SK-N-DZ (cell line): ENCODE data around the gene CNNM4. TPM values are rescaled to one million over a fixed set of nuclear protein-coding genes. Genes with fewer than 3 reads are reported as not detected.

Source experiments
- DNase-seq: peaks from one replicate; pipeline ENCODE4 v3.0.0-alpha.2; 2015; ENCODE audit warnings: low spot score
- polyA plus RNA-seq, 2 experiments: library from polyadenylated mRNA; depleted of rRNA; stranded (reverse); fragments of >200 nt; gene quantifications; 2 replicates each; pipeline ENCODE4 v1.2.3, GENCODE V29; 2014

The CNNM4 gene
- 5.4 and 6.8 TPM in 2 replicates for polyA plus RNA-seq (2014; cell fraction: cytosol; rRNA removed)
- polyA plus RNA-seq (2014; cell fraction: nucleus; rRNA removed), result 6.0 and 6.1 TPM in 2 replicates

DNA sequence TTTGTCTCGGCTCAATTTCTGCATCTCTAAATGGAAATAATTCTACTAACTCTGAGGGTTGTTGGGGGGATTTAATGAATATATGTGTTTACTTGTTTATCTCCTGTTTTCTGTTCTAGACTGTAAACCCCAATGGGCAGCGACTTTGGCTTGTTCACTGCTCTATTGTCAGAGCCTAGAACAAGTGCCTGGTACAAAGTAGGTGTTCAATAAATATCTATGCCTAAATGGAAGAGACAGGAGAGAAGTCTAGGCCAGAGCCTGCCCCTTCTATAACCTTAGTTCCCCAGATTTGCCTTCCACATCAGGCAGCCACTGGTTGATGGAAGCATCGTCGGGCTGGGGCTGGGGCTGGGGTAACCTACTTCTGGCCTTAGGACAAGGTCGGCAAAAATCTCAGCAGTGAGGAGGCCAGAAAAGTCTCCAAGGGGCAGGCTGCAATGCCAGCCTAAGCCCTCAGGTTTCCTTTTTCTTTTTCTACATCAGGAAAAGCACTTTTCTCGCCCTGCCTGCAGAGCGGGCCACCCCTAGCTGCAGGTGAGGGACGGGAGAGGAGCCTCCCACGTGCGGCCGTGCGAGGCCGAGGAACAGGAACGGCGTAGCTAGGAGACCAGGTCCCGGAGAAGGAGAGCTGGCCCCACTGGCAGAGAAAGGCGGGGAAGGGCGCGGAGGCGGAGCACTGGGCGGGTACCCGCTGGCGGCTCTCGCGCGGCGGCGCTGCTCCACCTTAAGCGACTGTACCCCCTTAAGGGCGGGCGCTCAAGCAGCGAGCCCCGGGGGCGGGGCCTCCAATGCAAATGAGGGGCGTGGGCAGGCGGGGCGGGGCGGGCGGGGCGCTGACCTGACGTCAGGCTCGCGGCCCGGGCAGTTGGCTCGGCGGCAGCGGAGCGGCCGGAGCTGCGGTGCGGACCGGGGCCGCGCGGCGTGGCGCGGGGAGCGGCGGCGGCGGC lies at the start of gene CNNM4:
TSS of gene CNNM4 (plus strand) at position 867 of the 950 bp plus-strand sequence. CDS start 98 bp downstream, outside the sequence.
- peak; percentile 93 for DNase-seq

DNA sequence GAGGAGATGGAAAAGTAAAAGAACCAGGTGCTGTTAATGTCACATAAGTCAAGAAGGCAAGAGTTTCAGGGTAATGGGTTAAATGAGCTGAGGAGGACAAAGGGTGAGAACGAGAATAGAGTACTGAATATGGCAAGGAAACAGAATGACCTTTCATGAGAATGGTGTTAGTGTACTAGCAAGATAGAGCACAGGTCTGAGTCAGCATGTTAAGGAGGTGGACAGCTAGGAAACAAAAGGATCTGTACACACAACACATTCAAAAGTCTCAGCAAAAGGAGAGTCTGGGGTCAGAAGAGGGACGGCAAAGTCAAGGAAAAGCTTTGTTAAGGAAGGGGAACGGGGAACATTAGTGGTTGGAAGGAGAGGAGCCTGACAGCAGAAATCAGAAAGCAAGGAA lies 49.7 kb upstream of the CNNM4 start:
- DNase-seq, result no peak

DNA sequence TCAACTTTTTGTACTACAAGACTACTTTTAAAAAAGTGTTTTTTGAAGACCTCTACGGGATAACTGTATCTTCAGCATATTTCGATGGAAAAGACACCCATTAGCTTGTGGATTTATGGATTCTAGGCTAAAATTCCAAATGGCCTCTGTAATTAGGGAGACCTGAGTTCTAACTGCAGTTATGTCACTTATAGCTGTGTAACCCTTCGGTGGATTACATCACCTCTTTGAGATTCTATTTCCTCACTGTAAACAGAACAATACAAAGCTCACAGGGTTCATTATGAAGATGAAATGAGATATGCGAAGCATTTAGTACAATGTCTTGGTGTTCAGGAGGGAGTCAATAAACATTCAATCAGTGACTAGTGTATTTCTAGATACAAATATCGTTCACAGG lies 45.0 kb upstream of the CNNM4 start:
- no peak for DNase-seq

DNA sequence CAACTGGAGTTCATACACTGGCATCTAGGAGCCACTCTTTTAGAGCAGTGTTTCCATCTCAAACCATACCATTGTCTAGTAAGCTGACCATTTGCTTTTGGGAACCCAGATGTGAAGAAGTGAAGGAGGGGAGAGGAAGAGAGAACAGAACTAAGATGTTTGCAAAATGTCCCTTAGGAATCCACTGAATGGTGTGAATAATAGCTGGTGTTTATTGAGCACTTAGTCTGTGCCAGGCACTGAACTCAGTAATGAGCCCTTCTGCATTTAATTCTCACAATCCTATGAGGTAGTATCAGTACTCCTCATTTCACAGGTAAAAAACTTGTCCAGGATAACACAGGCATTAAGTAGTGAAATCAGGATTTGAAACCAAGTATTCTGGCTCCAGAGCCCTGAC lies 44.3 kb upstream of the CNNM4 start:
- no peak for DNase-seq

DNA sequence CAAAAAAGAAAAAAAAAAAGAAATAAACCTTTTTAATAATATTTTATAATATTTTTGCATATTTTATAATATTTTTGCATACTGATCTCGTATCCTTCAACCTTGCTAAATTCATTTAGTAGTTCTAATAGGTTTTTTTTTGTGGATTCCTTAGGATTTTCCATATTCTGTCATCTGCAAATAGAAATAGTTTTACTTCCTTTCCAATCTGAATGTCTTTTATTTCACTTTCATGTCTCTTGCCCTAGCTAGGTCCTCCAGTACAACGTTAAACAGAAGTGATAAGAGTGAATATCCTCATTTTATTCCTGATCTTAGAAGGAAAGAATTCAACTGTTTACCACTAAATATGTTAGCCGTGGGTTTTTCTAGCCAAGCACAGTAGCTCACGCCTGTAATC lies 34.6 kb upstream of the CNNM4 start:
- DNase-seq, result no peak

DNA sequence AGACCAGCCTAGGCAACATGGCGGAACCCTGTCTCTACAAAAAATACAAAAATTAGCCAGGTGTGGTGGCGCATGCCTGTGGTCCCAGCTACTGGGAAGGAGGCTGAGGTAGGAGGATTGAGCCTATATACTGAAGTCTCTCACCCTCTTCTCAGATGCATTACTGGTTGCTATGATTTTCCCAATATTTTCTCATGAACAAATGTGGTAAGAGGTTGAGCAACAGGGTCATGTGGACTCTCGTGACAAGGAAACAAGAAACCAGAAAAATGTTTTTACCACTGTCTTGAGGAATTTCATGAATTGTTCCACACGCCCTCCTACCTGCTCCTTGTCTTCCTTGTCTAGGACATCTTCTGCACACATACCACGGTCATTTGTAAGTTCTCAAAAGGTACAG lies 33.3 kb upstream of the CNNM4 start:
- no peak for DNase-seq

DNA sequence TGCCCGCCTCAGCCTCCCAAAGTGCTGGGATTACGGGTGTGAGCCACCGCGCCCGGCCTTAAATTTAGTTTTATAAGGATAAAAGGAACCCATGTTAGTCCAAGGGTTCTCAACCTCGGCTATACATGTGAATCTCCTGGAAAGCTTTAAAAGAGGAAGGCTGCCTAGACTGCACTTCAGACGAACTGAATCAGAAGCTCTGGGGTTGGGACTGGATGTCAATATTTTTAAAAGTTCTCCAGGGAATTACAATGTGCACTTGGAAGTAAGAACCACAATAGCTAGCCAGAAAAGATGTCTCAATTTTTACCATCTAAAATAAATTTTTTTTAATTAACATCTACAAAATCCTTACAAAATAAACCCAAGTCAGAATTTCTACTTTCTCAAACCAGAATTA lies 31.0 kb upstream of the CNNM4 start:
- no peak for DNase-seq

DNA sequence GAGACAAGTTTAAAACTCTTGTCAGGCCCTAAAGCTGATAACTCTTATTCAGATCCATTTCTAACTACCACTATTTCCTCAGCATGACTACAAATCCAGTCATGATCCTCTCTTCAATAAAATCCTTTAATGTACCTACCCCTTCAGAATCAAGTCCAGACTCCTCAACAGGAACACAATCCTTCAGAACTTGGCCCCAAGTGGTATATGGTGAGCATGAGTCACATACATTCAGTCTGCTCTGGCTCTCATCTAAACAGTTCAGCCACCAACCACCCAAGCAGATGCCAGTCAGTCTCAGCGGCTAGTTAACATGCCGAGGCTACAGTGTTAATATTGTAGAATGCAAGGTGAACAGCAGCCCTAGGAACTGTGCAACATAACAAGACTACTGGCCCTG lies 30.5 kb upstream of the CNNM4 start:
- no peak for DNase-seq

DNA sequence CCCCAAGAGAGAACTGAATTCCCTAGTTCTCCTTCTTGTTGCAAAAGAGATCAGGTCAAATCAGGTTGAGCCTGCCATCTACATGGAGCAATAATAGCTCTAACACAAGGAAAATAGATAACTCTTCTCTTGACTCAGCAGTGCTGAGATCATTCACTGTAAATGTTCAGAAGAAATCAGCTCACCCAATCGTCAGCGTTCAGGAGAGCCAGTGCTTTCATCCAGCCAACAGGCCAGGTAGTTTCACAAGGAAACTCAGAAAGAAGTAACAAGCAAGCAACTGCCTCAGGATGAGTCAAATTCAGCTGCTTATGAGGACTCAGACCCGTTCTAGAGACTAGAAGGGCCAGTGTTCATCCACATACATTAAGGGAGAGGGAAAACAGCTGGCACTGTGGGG lies 26.8 kb upstream of the CNNM4 start:
- no peak for DNase-seq

DNA sequence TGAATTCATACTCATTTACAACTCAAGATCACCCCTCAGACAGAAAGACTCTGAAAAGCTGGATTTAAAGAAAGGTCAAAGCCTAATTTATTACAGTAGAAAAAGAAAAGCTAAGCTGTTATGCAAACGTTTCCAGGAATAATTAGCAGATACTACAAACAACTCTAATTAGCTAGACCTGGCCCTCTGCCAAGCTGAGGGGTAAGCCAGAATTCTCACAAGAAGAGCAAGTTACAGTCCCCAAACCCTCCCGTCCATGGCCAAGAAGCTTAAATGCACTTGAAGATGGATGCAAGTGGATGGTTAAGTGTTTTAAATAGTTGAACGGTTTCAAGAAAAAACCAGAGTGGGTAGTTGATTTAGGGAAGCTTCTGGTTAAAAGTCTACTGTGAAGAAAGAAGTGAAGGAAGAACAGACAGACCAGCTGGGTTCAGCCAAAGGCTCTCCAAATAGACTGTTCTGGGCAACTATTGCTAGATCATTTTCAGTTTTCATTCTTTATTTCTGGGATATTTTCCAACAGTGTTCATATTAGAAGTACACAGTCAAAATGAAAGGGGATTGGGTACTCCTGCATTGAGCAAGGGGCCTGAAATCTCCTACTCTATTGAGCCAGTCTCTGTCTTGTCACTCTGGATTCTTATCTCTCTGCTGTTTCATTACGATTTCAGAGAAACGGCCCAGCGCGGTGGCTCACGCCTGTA lies 25.7 kb upstream of the CNNM4 start:
- no peak for DNase-seq

DNA sequence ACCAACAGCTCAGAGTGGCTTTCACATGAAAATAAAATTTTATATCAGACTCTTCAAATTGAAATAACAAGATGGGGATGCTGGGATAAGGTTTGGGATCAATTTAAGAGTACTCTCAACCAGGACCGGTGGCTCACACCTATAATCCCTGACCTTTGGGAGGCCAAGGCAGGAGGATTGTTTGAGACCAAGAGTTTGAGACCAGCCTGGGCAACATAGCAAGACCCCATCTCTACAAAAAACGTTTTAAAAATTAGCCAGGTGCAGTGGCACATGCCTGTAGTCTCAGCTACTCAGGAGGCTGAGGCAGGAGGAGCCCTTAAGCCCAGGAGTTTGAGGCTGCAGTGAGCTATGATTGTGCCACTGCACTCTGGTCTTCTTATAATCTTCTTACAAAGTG lies 23.5 kb upstream of the CNNM4 start:
- DNase-seq, result no peak

DNA sequence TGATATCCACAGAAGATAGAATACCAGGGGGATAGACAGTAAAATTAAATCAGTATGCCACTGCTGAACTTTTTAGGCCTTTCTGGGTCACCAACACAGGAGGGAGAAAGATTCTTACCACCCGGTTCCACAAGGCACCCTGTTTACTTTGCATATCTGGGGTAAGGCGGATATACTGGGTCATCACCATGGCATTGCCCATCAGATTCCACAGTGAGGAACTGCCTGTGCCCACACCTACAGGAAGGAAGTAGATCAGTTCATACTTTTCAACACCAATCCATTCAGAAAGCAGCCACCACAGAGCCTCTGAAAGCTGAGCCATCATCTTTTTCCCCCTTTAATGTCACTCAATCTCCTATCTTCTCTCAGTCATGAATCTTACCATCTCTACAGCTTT lies 22.9 kb upstream of the CNNM4 start:
- no peak for DNase-seq

DNA sequence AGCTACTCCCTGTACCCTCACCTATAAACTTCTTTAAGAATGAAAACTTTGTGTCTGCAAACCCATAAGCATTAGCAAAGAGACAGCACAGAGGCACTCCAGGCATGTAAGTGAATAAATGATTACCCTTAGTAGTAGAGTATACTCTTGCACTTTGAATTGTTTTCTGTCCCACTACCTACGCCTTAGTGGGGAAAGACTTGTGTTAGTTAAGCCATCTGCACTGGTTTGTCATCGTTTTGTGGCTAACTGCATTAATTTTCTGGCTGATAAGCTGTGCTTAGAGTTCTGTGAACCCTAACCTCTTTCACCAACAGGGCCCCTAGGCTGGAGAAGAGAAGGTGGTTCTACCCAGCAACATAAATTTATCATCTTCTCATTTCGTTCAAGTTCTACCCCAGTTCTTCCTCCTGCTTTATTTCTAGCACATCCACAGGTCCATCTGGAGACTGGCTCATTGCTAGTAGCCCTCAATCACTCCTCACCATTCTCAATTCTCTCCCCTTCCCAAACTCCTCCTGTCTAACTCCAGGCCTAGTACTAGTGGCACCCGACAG lies 21.5 kb upstream of the CNNM4 start:
- DNase-seq, result no peak

DNA sequence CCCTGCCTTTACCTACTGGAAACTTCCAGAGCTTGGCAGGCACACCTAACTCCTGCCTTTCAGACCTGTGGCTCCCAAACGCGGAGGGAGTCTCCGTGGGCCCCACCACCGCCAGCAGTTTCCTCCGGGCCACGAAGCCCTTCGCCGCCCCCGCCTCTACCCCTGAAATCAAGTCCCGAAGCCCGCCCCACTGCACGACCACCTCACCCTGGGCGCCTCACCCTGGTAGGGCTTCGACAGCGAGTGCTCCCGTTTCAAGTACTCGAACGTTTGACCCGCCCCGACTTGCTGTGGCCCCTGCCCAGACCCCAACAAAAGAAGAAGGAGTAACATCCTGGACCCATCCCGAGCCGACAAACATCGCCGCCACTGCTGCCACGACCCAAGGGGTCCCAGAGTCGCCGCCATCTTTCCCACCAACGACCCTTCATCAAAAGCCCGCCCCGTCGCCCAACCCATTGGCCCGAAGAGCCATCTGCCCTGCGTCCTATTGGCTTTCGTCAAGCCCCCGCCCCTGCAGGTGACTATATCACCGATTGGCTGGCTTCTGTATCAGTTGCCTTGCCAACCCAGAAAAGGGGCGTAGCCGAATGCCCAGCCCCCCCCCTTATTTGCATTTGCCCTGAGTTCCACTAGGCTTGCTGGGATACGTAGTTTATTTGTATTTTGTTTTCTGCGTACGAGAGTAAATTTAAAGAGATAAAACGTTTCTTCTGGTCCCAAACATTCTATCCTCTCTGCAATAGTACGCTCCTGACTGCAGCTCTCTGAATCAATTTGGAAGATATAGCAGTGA lies 20.9 kb upstream of the CNNM4 start, which contains the start of gene LMAN2L:
TSS of gene LMAN2L (minus strand) at position 432 of the 796 bp plus-strand sequence. CDS start at position 408, 24 bp downstream.
- DNase-seq, result peak; percentile 97

DNA sequence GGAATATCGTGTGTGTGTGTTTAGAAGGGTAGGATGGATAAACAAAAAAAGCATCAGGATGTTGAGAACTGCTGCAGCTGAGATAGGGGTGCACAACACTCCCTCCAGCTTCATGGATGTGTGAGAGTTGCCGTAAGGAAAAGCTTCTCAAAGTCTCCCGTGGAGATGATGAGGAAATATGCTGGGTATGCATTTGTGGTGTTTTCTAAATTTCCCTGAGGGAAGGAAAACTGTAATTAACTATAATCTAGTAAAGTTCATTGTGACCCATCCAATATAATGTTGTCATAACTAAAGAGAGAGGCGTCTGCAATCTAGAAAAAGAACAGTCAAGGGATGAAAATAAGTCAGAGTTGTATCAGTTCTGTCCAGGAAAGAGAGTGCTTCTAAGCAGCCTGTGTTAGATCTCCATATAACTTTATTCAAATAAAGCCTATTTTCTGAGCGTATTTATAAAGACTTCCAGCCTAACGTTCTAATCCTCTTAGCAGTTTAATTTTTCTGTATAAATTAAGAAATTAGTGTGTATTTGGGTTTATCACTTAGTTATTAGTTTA lies 13.6 kb upstream of the CNNM4 start:
- DNase-seq, result no peak

DNA sequence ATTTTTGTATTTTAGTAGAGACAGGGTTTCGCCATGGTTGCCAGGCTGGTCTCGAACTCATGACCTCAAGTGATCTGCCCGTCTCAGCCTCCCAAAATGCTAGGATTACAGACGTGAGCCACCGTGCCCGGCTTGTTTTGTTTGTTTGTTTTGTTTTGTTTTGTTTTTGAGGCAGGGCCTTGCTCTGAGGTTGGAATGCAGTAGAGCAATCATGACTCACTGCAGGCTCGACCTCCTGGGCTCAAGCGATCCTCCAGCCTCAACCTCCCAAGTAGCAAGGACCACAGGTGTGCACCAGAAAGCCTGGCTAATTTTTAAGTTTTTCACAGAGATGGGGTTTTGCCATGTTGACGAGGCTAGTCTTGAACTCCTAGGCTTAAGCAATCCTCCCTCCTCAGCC lies 8.9 kb upstream of the CNNM4 start:
- no peak for DNase-seq

DNA sequence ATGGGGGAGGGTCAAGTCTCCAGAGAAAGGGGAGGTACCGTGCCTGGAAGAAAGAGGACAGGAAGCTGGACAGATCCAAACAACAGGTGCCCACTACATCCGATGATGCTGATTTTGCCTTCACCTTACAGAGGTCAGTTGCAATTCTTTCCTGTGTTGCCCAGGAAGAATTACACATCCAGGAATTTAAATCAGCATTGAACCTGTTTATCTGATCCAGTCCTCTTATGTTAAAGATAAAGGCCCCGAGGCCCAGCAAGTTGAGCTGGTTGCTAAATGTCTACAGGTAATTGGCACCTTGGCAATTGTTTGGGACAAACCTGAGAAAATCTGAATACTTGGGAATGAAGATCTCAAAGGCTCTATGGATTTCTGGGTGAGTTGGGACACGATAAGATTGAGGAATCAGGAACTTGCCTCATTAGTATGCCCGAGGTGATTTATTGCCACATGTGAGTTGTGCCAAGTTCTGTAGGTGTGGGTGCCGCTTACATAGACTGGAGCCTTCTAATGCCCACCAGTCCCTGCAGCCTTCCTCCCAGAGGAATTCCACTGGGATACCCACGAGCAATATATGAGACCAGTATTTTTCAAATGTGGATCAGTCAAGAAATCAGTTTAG lies 6.9 kb upstream of the CNNM4 start:
- DNase-seq, result no peak

DNA sequence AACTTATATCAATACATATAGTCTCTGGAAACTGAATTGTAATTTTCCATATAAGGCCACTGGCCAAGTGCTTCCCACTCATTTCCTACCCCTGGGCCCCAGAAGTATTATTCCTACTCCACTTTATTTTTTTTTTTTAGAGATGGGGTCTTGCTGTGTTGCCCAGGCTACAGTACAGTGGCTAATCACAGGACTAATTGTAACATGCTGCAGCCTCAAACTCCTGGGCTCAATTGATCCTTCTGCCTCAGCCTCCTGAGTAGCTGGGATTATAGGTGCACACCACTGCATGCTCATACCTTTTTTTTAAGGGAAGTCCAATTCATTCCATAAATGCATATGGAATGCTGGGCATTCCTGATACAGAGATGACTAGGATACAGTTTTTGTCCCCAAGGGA lies 6.4 kb upstream of the CNNM4 start:
- DNase-seq, result no peak

DNA sequence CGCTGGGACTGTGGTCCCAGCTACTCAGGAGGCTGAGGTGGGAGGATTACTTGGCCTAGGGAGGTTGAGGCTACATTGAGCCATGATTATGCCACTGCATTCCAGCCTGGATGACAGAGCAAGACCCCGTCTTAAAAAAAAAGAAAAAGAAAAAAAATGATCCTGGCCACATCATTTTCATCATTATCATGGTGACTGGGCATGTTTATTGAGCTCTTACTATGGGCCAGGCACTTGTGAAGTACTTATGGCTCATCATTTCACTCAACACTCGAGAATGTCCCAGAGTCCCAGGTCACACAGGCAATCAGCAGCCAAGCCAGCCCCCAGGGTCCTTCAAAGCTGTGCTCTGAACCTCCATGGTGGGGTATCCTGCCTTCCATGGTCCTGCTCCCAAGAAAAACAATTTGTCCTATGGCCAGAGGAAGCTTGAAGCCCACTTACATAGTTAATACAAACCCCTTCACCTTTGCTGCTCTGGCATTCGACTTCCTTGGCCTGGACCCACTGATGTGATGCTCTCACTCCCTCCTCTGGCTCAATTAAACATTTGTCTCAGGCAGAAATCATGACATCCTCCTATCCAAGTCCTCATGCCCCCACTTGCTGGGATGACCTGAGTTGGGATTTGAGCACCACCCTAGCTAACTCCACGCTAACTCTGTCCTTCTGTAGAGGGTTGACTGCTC lies 3.8 kb upstream of the CNNM4 start:
- no peak for DNase-seq

DNA sequence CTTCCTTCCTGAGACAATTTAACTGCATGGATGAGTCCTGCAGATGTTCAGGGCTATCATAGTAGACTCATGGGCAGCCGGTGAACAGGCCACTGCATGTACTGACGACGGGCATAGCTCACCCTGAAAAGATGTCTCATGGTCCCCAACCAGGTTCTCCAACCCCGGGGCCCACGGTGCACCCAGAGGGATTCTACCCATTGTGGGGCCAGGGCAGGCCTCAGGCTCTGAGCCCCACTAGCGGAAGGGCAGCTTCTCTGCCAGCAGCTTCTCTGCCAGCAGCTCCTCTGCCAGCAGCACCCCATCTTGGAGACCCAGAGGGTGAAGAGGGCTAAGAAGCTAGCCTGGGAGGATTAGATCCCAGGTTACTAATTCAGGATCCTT lies 3.2 kb upstream of the CNNM4 start:
- no peak for DNase-seq
